ENCODE results near the gene TNFSF8. TPM values are rescaled to one million over a fixed set of nuclear protein-coding genes. Genes with fewer than 3 reads are reported as not detected.
A peak's percentile ranks its signal among the peaks of the same experiment; 100 is the strongest.

TNFSF8 gene
- total and polyA plus RNA-seq, 2 of the 8 experiments (the other 6 are each of a cell fraction or from before 2014, with no cell fraction given) = not detected

- H4K8ac ChIP-seq (ENCODE audit: extremely low read depth, insufficient read depth, low read length) = no peak overlapping the region
- H3K14ac ChIP-seq (ENCODE audit: insufficient read length) = no peak overlapping the region
- 0 out of 2 replicates have a peak overlapping the region, but pooled peaks have one; percentile 85 for H2AFZ ChIP-seq (ENCODE audit: low read length)
- CTCF ChIA-PET (ENCODE audit: partially characterized antibody) = interaction anchor here (1.1 kb wide), 1 partner anchor 79 kb away, joined by 3 read pairs; no protein-coding TSS in a partner anchor
- no peak overlapping the region for H3K4ac ChIP-seq (replicated peaks; ENCODE audit: insufficient read length, low read depth, low read length)
- H3K27ac ChIP-seq (ENCODE audit: low read depth, low read length) = no peak overlapping the region
- no peak for TF ChIP-seq CREB1 (IDR thresholded peaks at IDR 0.05)
- no peak for TF ChIP-seq GABPA (IDR thresholded peaks at IDR 0.05; ENCODE audit: borderline replicate concordance, insufficient read depth, low read length)
- no peak for TF ChIP-seq EP300 (IDR thresholded peaks at IDR 0.05; ENCODE audit: borderline replicate concordance in 1 of 2, low read depth in 2 of 2, low read length in 2 of 2)
- no peak for TF ChIP-seq NRF1 (IDR thresholded peaks at IDR 0.05; ENCODE audit: low read depth, low read length)
- TF ChIP-seq TEAD4 (IDR thresholded peaks at IDR 0.05; ENCODE audit: low read depth, low read length) = no peak
- TF ChIP-seq RNF2 (IDR thresholded peaks at IDR 0.05; ENCODE audit: borderline replicate concordance, low read depth, low read length, missing control alignments, poor library complexity, severe bottlenecking) = no peak
- peaks cover 0 to 2% of the 10 kb centered on the region in 2 experiments for H4K20me1 ChIP-seq (replicated peaks in 1 of 2; ENCODE audit: control insufficient read depth in 1 of 2, insufficient read depth in 2 of 2, low read length in 2 of 2)
- H3K79me2 ChIP-seq (ENCODE audit: control insufficient read depth in 1 of 2, insufficient read depth in 2 of 2, low read length in 2 of 2) = no peaks in the 10 kb centered on the region
- H3K9me3 ChIP-seq (ENCODE audit: insufficient read depth in 2 of 2, low read depth in 1 of 2, low read length in 1 of 2) = no peaks in the 10 kb centered on the region
- no peak overlapping the region; the same call in 1 of the 2 replicates for H3K18ac ChIP-seq (ENCODE audit: extremely low read depth, low read length)
- H3K23ac ChIP-seq (ENCODE audit: insufficient read length) = no peak overlapping the region
- H2BK120ac ChIP-seq (replicated peaks; ENCODE audit: low read depth, low read length) = no peak overlapping the region
- no peak overlapping the region for H3K4me3 ChIP-seq (ENCODE audit: extremely low read depth in 1 of 4, insufficient read depth in 2 of 4, low read depth in 3 of 4, low read length in 4 of 4)
- DNase-seq (ENCODE audit: low read depth in 1 of 2, low spot score in 2 of 2) (no peak), FAIRE-seq (no peak)
- WGBS, 2 experiments (ENCODE audit: extremely low coverage in 1 of 2, insufficient coverage in 1 of 2, insufficient read length in 1 of 2, insufficient replicate concordance in 2 of 2, low coverage in 1 of 2, low lambda C conversion rate in 2 of 2, missing lambda C conversion rate in 1 of 2) = 89% methylated on average over 5 of the region's 5 CpGs; no CpG with 5 or more reads in 1 of the 2 experiments
- no peak overlapping the region for H4K5ac ChIP-seq (ENCODE audit: insufficient read length, low read depth, low read length)
- H2AK5ac ChIP-seq (ENCODE audit: low read depth, low read length) = no peak overlapping the region
- no peaks in the 10 kb centered on the region for H3K79me1 ChIP-seq (ENCODE audit: low read depth, low read length)
- no peaks in the 10 kb centered on the region for H3K36me3 ChIP-seq (ENCODE audit: control insufficient read depth in 2 of 4, insufficient read depth in 4 of 4, low read length in 3 of 4)
- H3K23me2 ChIP-seq (ENCODE audit: low read depth, low read length) = no peaks in the 10 kb centered on the region; the same call in 1 of the 2 replicates
- POLR2A ChIA-PET (ENCODE audit: partially characterized antibody) = interaction anchor here (1.0 kb wide), 1 partner anchor 14 kb away, joined by 4 read pairs; no protein-coding TSS in a partner anchor
- no peak overlapping the region for H3K56ac ChIP-seq (replicated peaks; ENCODE audit: insufficient read length, low read depth, low read length)
- H2BK15ac ChIP-seq (ENCODE audit: low read length) = no peak overlapping the region
- no peak overlapping the region for H3K4me2 ChIP-seq (ENCODE audit: insufficient read depth in 1 of 2, low read depth in 2 of 2, low read length in 2 of 2)
- no peaks in the 10 kb centered on the region for H3K27me3 ChIP-seq (replicated peaks in 1 of 4; ENCODE audit: control insufficient read depth in 3 of 4, extremely low read depth in 1 of 4, insufficient read depth in 3 of 4, low read length in 3 of 4)
- peaks cover 2 to 6% (median 5%) of the 10 kb centered on the region in 4 experiments; a peak in 4 of 7 replicates for H3K4me1 ChIP-seq (replicated peaks in 1 of 4; ENCODE audit: control insufficient read depth in 3 of 4, insufficient read depth in 4 of 4, low read length in 3 of 4)
- no peak overlapping the region for H4K91ac ChIP-seq (replicated peaks; ENCODE audit: insufficient read length, low read length)
- H2BK5ac ChIP-seq (ENCODE audit: low read depth, low read length) = peak overlapping the region; percentile 37; the same call in 1 of the 2 replicates
- no peak overlapping the region for H2BK12ac ChIP-seq (ENCODE audit: low read depth, low read length)
- H2BK20ac ChIP-seq (ENCODE audit: low read length) = no peak overlapping the region; the same call in 1 of the 2 replicates
- no peak overlapping the region for H3K9ac ChIP-seq (replicated peaks in 1 of 4; ENCODE audit: extremely low read depth in 1 of 4, low read depth in 3 of 4, low read length in 3 of 4)
These were observed 61.0 kb downstream of the TNFSF8 start for GRCh38 chr9:114869378-114869777.

Measured in H1 (cell line).